Colon (tissue), 2 donors: ENCODE data around the gene TBC1D3E.
"Not testable (repeated sequence)": the region's sequence is repeated elsewhere in the genome, so short reads cannot be mapped to it uniquely, and the experiment has no call there.

Source experiments
- FAIRE-seq: peaks from 2 replicates; lab custom pipeline; 2012; peaks lifted over from hg19 to GRCh38; lab: Jason Lieb, UNC
- donor health status: control.
- donor health status: control.

TBC1D3E gene

GRCh38 chr17:38127651-38128050, at the start of gene TBC1D3E:
TSS of gene TBC1D3E (plus strand) at chr17:38127951. CDS start at chr17:38129496, 1,545 bp downstream.
- not testable (repeated sequence) for FAIRE-seq

GRCh38 chr17:38087344-38087743, 40.4 kb upstream of the TBC1D3E start:
- FAIRE-seq = not testable (repeated sequence)

- FAIRE-seq = not testable (repeated sequence)
Observed at GRCh38 chr17:38088120-38088519, 39.6 kb upstream of the TBC1D3E start.

DNA sequence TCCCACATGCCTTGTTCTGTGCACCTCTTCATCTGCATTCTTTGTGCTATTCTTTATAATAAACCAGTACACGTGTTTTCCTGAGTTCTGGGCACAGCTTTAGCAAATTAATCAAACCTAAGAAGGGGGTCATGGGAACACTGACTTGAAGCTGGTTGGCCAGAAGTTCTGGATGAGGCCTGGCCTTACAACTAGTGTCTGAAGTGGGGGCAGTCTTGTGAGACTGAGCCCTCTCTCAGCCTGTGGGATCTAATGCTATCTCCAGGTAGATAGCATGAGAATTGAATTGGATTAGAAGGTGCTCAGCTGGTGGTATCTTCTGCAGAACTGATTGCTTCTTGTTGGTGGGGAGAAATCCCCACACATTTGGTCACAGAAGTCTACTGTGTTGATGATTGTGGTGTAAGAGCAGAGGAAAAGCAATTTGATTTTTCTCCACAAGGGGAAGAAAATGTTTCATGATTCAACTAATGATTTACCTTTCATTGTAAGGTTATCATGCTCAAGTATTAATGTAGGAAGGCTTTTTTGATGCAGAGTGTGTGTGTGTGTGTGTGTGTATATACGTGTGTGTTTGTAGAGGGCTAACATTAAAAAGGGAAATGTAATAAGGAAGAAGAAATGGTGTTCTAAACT, 33.6 kb upstream of the TBC1D3E start:
- not testable (repeated sequence) for FAIRE-seq

DNA sequence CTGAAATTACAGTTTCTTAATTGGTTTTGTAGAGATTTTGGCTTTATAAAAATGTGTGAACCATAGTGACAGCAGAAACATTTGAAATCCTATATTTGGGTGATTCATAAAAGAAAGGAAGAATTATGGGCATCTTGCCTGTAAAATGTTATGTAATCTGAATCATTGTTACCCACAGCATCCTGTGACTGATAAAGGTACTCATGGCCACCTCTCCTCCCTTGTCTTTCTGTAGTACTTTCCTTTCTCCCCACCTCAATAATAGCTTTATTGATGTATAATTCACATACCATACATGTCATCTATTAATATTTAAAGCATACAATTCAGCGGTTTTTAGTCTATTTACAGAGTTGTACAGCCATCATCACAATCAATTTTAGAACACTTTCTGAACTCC, 28.5 kb upstream of the TBC1D3E start:
- not testable (repeated sequence) for FAIRE-seq

GRCh38 chr17:38119829-38120228, 7.9 kb upstream of the TBC1D3E start:
- FAIRE-seq = not testable (repeated sequence)

- FAIRE-seq = not testable (repeated sequence)
Observed at GRCh38 chr17:38134860-38135259, 7.1 kb downstream of the TBC1D3E start.
